ENCODE results near the gene SETDB1. TPM values are rescaled to one million over a fixed set of nuclear protein-coding genes. Genes with fewer than 3 reads are reported as not detected.

SETDB1 gene
- total and polyA plus RNA-seq, 2 of the 13 experiments (the other 11 are each of a cell fraction or from before 2014, with no cell fraction given) = 33.1 to 34.6 TPM

DNA sequence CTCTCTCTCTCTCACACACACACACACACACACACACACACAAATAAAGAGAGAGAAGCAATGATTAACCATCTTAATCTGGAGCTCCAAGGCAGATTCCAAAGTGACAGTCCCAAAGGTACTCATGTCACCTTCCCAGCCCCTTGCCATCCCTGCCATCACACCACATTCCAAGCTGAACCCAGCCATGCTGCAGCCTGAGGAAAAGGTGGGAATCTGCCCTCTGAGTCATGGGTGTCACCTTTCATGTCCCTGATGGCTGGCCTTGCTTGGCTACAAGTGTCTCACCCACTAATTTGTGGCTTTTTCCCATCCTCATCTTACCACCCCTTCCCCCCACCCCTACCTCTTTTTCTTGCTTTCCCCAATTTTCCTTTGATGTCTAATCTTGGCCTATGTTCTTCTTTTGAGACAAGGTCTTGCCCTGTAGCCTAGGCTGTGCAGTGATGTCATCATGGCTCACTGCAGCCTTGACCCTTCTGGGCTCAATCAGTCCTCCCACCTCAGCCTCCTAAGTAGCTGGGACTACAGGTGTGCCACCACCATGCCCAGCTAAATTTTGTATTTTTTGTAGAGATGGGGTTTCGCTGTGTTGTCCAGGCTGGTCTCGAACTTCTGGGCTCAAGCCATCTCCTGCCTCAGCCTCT is 59.1 kb downstream of the SETDB1 start:
- FAIRE-seq = no peak
- BruUV-seq (replicated peaks) = no TSS peak
- 100% methylated on average over 1 of the region's 2 CpGs for WGBS (ENCODE audit: low lambda C conversion rate)
- ChIA-PET CTCF (ENCODE audit: low intra/inter-chr PET ratio, low total read pairs) (no interaction called here), POLR2A (interaction anchor here (0.8 to 2.4 kb wide), 4 partner anchors 11 to 269 kb away, joined by 3 to 10 read pairs (median 6); partner anchors contain the start of genes CERS2, MINDY1 and PSMD4)
- H3K36me3 ChIP-seq (replicated peaks in 1 of 2; ENCODE audit: control insufficient read depth in 1 of 2, insufficient read depth in 2 of 2, low read length in 2 of 2) = peaks cover 7 to 12% of the 10 kb centered on the region in 2 experiments; a peak in 2 of 5 replicates
- no peak for DNase-seq (ENCODE audit: low spot score)
- H3K4me1 ChIP-seq (ENCODE audit: insufficient read depth, low read length) = peaks cover 44% of the 10 kb centered on the region
- no peak overlapping the region for H2AFZ ChIP-seq (ENCODE audit: low read length)
- H4K20me1 ChIP-seq (ENCODE audit: insufficient read depth, low read length) = no peaks in the 10 kb centered on the region
- no peaks in the 10 kb centered on the region for H3K9me3 ChIP-seq (ENCODE audit: low read length)
- H3K27ac ChIP-seq (ENCODE audit: extremely low read length, insufficient read depth, low read length) = no peak overlapping the region
- H3K27me3 ChIP-seq (ENCODE audit: control insufficient read depth in 1 of 2, insufficient read depth in 2 of 2, low read length in 2 of 2) = no peaks in the 10 kb centered on the region
- H3K79me2 ChIP-seq (ENCODE audit: insufficient read depth, low read length) = peaks cover 2% of the 10 kb centered on the region
- no peak for ATAC-seq
- intact Hi-C loops (cut with micrococcal nuclease; ENCODE audit: unreplicated experiment) = no loop called here
- TF ChIP-seq KDM3A (CRISPR knock-in tag; IDR thresholded peaks at IDR 0.05; ENCODE audit: low read depth) = no peak
- TF ChIP-seq TBX3 (IDR thresholded peaks at IDR 0.05; ENCODE audit: borderline replicate concordance) = 0 out of 2 replicates have a peak, but pooled peaks have one; percentile 29
- TF ChIP-seq, protein P1, sequence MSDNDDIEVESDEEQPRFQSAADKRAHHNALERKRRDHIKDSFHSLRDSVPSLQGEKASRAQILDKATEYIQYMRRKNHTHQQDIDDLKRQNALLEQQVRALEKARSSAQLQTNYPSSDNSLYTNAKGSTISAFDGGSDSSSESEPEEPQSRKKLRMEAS (IDR thresholded peaks at IDR 0.05) = 0 out of 2 replicates have a peak, but pooled peaks have one; percentile 19
- TF ChIP-seq ATF7 (IDR thresholded peaks at IDR 0.05) = peak; percentile 58; the same call in 1 of the 2 replicates
- no peak for TF ChIP-seq ATF7 (CRISPR knock-in tag; IDR thresholded peaks at IDR 0.05)
- TF ChIP-seq FOSL2 (CRISPR knock-in tag; IDR thresholded peaks at IDR 0.05) = peak; percentile 73
- TF ChIP-seq TEAD3 (CRISPR knock-in tag; optimal IDR thresholded peaks at IDR 0.05; ENCODE audit: borderline replicate concordance) = peak; percentile 62
- TF ChIP-seq, protein P2, sequence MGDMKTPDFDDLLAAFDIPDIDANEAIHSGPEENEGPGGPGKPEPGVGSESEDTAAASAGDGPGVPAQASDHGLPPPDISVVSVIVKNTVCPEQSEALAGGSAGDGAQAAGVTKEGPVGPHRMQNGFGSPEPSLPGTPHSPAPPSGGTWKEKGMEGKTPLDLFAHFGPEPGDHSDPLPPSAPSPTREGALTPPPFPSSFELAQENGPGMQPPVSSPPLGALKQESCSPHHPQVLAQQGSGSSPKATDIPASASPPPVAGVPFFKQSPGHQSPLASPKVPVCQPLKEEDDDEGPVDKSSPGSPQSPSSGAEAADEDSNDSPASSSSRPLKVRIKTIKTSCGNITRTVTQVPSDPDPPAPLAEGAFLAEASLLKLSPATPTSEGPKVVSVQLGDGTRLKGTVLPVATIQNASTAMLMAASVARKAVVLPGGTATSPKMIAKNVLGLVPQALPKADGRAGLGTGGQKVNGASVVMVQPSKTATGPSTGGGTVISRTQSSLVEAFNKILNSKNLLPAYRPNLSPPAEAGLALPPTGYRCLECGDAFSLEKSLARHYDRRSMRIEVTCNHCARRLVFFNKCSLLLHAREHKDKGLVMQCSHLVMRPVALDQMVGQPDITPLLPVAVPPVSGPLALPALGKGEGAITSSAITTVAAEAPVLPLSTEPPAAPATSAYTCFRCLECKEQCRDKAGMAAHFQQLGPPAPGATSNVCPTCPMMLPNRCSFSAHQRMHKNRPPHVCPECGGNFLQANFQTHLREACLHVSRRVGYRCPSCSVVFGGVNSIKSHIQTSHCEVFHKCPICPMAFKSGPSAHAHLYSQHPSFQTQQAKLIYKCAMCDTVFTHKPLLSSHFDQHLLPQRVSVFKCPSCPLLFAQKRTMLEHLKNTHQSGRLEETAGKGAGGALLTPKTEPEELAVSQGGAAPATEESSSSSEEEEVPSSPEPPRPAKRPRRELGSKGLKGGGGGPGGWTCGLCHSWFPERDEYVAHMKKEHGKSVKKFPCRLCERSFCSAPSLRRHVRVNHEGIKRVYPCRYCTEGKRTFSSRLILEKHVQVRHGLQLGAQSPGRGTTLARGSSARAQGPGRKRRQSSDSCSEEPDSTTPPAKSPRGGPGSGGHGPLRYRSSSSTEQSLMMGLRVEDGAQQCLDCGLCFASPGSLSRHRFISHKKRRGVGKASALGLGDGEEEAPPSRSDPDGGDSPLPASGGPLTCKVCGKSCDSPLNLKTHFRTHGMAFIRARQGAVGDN (CRISPR knock-in tag; IDR thresholded peaks at IDR 0.05) = peak; percentile 22; the same call in 1 of the 2 replicates
- TF ChIP-seq SIX4 (CRISPR knock-in tag; IDR thresholded peaks at IDR 0.05) = peak; percentile 57; the same call in 1 of the 2 replicates
- TF ChIP-seq, protein P3, sequence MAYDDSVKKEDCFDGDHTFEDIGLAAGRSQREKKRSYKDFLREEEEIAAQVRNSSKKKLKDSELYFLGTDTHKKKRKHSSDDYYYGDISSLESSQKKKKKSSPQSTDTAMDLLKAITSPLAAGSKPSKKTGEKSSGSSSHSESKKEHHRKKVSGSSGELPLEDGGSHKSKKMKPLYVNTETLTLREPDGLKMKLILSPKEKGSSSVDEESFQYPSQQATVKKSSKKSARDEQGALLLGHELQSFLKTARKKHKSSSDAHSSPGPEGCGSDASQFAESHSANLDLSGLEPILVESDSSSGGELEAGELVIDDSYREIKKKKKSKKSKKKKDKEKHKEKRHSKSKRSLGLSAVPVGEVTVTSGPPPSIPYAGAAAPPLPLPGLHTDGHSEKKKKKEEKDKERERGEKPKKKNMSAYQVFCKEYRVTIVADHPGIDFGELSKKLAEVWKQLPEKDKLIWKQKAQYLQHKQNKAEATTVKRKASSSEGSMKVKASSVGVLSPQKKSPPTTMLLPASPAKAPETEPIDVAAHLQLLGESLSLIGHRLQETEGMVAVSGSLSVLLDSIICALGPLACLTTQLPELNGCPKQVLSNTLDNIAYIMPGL (CRISPR knock-in tag; IDR thresholded peaks at IDR 0.05; ENCODE audit: borderline replicate concordance in 1 of 2, low read depth in 1 of 2) = no peak
- no peak overlapping the region for H3K4me2 ChIP-seq (ENCODE audit: low read depth, low read length)
- in situ Hi-C loops (cut with HindIII; ENCODE audit: extremely low pct_ligation_motif_present, low pct_unique_long_range_greater_than_20kb) = no loop called here
- no peak overlapping the region for H3K9ac ChIP-seq (ENCODE audit: insufficient read depth, low read depth, low read length)
- H3K4me3 ChIP-seq (replicated peaks in 1 of 3; ENCODE audit: insufficient read depth in 1 of 3, low read depth in 2 of 3, low read length in 3 of 3) = no peak overlapping the region
